ENCODE results near the gene FOXA2. TPM values are rescaled to one million over a fixed set of nuclear protein-coding genes. Genes with fewer than 3 reads are reported as not detected.

FOXA2 gene
- total RNA-seq, 2 donors from 2014 or later = 86.7 to 123 TPM

DNA sequence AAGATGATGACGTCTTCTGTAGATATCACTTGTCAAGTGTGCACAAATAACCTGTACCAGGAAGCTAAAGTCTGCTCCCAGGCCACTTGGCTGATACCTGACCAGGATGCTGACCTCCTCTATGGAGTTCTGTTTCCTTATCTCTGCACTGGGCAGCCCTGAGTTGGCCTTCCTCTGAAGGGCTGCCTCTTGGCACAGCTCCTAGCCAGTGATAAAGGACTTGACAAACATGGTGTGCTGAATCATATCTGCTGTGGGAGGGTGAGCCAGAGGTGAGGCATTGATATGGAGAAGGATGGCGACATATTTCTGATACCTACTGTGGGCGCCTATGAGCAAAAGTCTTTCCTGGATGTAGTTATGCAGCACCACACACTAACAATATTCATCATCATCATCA lies 32.8 kb upstream of the FOXA2 start:
- Histone ChIP-seq H3K4me1 (ENCODE audit: control insufficient read depth, insufficient read depth, low read length) (peaks cover 17% of the 10 kb centered on the region), H3K27ac (ENCODE audit: low read depth, low read length) (no peak overlapping the region), H3K27me3 (ENCODE audit: control insufficient read depth, insufficient read depth, low read length, poor library complexity, severe bottlenecking) (no peaks in the 10 kb centered on the region), H3K9me3 (ENCODE audit: control insufficient read depth, low read length) (no peaks in the 10 kb centered on the region), H3K36me3 (ENCODE audit: control insufficient read depth, insufficient read depth, low read length) (no peaks in the 10 kb centered on the region), H3K4me3 (ENCODE audit: low read length) (no peak overlapping the region), H3K9ac (ENCODE audit: extremely low read depth, low read length, poor library complexity, severe bottlenecking) (no peak overlapping the region)
- DNase-seq = no peak
- no peak overlapping the region for H3K27ac Mint-ChIP-seq
- TF ChIP-seq CTCF (conservative IDR thresholded peaks at IDR 0.05) = no peak
- no peaks in the 10 kb centered on the region for H3K36me3 Mint-ChIP-seq (ENCODE audit: low read depth)
- H3K9me3 Mint-ChIP-seq = peaks cover 7% of the 10 kb centered on the region
- peaks cover 41% of the 10 kb centered on the region for H3K4me1 Mint-ChIP-seq
- H3K27me3 Mint-ChIP-seq (ENCODE audit: insufficient read depth) = peaks cover 4% of the 10 kb centered on the region
- H3K4me3 Mint-ChIP-seq = no peak overlapping the region
- 92 to 100% methylated on average over 3 of the region's 3 CpGs for WGBS, 2 experiments (ENCODE audit: insufficient coverage in 1 of 2, insufficient read length in 1 of 2)

DNA sequence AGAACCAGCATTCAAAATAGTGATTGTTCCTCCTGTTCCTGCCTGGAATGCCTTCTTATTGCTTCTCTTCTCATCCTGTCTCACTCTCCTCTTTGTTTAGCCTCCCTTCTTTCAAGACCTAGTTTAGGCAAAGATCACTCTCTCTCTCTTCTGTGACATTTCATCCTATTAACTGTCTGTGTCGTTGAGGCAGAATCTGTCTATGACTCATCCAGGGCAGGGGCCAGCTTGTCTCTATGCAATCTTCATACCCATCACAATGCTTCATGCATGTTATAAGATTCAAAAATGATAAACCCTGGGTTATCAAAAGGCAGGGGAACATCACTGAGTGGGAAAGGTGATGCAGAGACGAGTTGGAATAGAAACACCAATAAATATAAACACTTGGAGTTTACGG lies 32.2 kb upstream of the FOXA2 start:
- TF ChIP-seq CTCF (conservative IDR thresholded peaks at IDR 0.05) = no peak
- H3K4me1 ChIP-seq (ENCODE audit: control insufficient read depth, insufficient read depth, low read length) = peaks cover 17% of the 10 kb centered on the region
- H3K36me3 ChIP-seq (ENCODE audit: control insufficient read depth, insufficient read depth, low read length) = no peaks in the 10 kb centered on the region
- H3K36me3 Mint-ChIP-seq (ENCODE audit: low read depth) = no peaks in the 10 kb centered on the region
- no peak overlapping the region for H3K27ac ChIP-seq (ENCODE audit: low read depth, low read length)
- peaks cover 7% of the 10 kb centered on the region for H3K9me3 Mint-ChIP-seq
- no peaks in the 10 kb centered on the region for H3K27me3 ChIP-seq (ENCODE audit: control insufficient read depth, insufficient read depth, low read length, poor library complexity, severe bottlenecking)
- DNase-seq = no peak
- no peak overlapping the region for H3K9ac ChIP-seq (ENCODE audit: extremely low read depth, low read length, poor library complexity, severe bottlenecking)
- peaks cover 4% of the 10 kb centered on the region for H3K27me3 Mint-ChIP-seq (ENCODE audit: insufficient read depth)
- 89% methylated on average over 3 of the region's 3 CpGs; no CpG with 5 or more reads in 1 of the 2 experiments for WGBS, 2 experiments (ENCODE audit: insufficient coverage in 1 of 2, insufficient read length in 1 of 2)
- no peak overlapping the region for H3K27ac Mint-ChIP-seq
- H3K4me1 Mint-ChIP-seq = peaks cover 47% of the 10 kb centered on the region
- H3K9me3 ChIP-seq (ENCODE audit: control insufficient read depth, low read length) = no peaks in the 10 kb centered on the region
- H3K4me3 Mint-ChIP-seq = no peak overlapping the region
- H3K4me3 ChIP-seq (ENCODE audit: low read length) = no peak overlapping the region

DNA sequence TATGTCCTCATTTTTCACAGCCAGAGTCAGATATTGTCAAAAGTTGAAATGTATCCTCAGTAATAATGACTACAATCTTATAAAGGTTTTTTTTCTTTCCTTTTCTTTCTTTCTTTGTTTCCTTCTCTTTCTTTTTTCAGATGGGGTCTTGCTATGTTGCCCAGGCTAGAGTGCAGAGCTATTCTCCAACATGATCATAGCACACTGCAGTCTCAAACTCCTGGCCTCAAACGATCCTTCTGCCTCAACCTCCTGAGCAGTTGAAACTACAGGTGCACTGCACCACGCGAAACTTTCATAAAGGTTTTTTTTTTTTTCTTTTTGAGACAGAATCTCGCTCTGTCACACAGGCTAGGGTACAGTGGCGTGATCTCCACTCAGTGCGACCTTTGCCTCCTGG lies 31.1 kb upstream of the FOXA2 start:
- H3K9me3 ChIP-seq (ENCODE audit: control insufficient read depth, low read length) = no peaks in the 10 kb centered on the region
- Mint-ChIP-seq H3K27ac (no peak overlapping the region), H3K9me3 (peaks cover 7% of the 10 kb centered on the region), H3K4me1 (peaks cover 46% of the 10 kb centered on the region), H3K36me3 (ENCODE audit: low read depth) (no peaks in the 10 kb centered on the region), H3K4me3 (no peak overlapping the region), H3K27me3 (ENCODE audit: insufficient read depth) (peaks cover 4% of the 10 kb centered on the region)
- no peak overlapping the region for H3K27ac ChIP-seq (ENCODE audit: low read depth, low read length)
- H3K4me3 ChIP-seq (ENCODE audit: low read length) = no peak overlapping the region
- no peak overlapping the region for H3K9ac ChIP-seq (ENCODE audit: extremely low read depth, low read length, poor library complexity, severe bottlenecking)
- DNase-seq = no peak
- TF ChIP-seq CTCF (conservative IDR thresholded peaks at IDR 0.05) = no peak
- H3K4me1 ChIP-seq (ENCODE audit: control insufficient read depth, insufficient read depth, low read length) = peaks cover 11% of the 10 kb centered on the region
- H3K27me3 ChIP-seq (ENCODE audit: control insufficient read depth, insufficient read depth, low read length, poor library complexity, severe bottlenecking) = no peaks in the 10 kb centered on the region
- H3K36me3 ChIP-seq (ENCODE audit: control insufficient read depth, insufficient read depth, low read length) = no peaks in the 10 kb centered on the region
- WGBS, 2 experiments (ENCODE audit: insufficient coverage in 1 of 2, insufficient read length in 1 of 2) = 84 to 92% methylated on average over 3 to 6 of the region's 6 CpGs
